PFSK-1 (cell line): ENCODE data around the gene CXXC1.

Experiments used
- FOXP2 ChIP-seq: optimal IDR thresholded peaks from 2 replicates; pipeline ENCODE3; 2011; ENCODE audit warnings: borderline replicate concordance, control low read depth, inconsistent platforms; ENCODE audit not compliant: insufficient read depth; ENCODE audit errors: extremely low read length, extremely low read depth
- POLR2AphosphoS5 ChIP-seq: IDR thresholded peaks from 2 replicates; pipeline ENCODE4 v1.6.1; 2012; ENCODE audit warnings: low read depth, mild to moderate bottlenecking, control low read depth, low read length, moderate library complexity
- REST ChIP-seq, 2 experiments: IDR thresholded peaks; 2 replicates each; pipeline versions ENCODE4 v1.6.1 to v1.8.0; 2011 to 2012; ENCODE audit warnings: low read depth in 2 of 2, low read length in 2 of 2, control low read depth in 1 of 2, inconsistent platforms in 1 of 2, mild to moderate bottlenecking in 1 of 2, moderate library complexity in 1 of 2; ENCODE audit not compliant: insufficient read depth in 1 of 2
- SIN3A ChIP-seq: IDR thresholded peaks from 2 replicates; pipeline ENCODE4 v1.6.1; 2012; ENCODE audit warnings: mild to moderate bottlenecking, low read length, moderate library complexity, borderline replicate concordance; ENCODE audit not compliant: insufficient read depth
- TAF1 ChIP-seq: IDR thresholded peaks from 2 replicates; pipeline ENCODE4 v1.6.1; 2012; ENCODE audit warnings: low read length, control low read depth, borderline replicate concordance; ENCODE audit not compliant: insufficient read depth

CXXC1 gene

GRCh38 chr18:50320719-50321118, 33.2 kb upstream of the CXXC1 start:
- TF ChIP-seq TAF1 (no peak), SIN3A (no peak), POLR2AphosphoS5 (no peak), REST (IDR thresholded peaks at IDR 0.05; ENCODE audit: insufficient read depth in 1 of 2, low read depth in 2 of 2, low read length in 2 of 2) (no peak), FOXP2 (no peak)

- no peak for TF ChIP-seq POLR2AphosphoS5
- no peak for TF ChIP-seq FOXP2
- TF ChIP-seq REST (IDR thresholded peaks at IDR 0.05; ENCODE audit: insufficient read depth in 1 of 2, low read depth in 2 of 2, low read length in 2 of 2) = no peak
- no peak for TF ChIP-seq SIN3A
- TF ChIP-seq TAF1 = no peak
Measured at GRCh38 chr18:50315100-50315871, 27.8 kb upstream of the CXXC1 start.

- TF ChIP-seq FOXP2 (no peak), SIN3A (no peak), POLR2AphosphoS5 (no peak), TAF1 (no peak), REST (IDR thresholded peaks at IDR 0.05; ENCODE audit: insufficient read depth in 1 of 2, low read depth in 2 of 2, low read length in 2 of 2) (no peak)
Measured at GRCh38 chr18:50313873-50314460, 26.5 kb upstream of the CXXC1 start.

- TF ChIP-seq FOXP2 = no peak
- no peak for TF ChIP-seq TAF1
- no peak for TF ChIP-seq SIN3A
- no peak for TF ChIP-seq POLR2AphosphoS5
- no peak for TF ChIP-seq REST (IDR thresholded peaks at IDR 0.05; ENCODE audit: insufficient read depth in 1 of 2, low read depth in 2 of 2, low read length in 2 of 2)
Measured at GRCh38 chr18:50313031-50313607, 25.6 kb upstream of the CXXC1 start.
